ENCODE results near the gene SLC24A1.

The SLC24A1 gene

DNA sequence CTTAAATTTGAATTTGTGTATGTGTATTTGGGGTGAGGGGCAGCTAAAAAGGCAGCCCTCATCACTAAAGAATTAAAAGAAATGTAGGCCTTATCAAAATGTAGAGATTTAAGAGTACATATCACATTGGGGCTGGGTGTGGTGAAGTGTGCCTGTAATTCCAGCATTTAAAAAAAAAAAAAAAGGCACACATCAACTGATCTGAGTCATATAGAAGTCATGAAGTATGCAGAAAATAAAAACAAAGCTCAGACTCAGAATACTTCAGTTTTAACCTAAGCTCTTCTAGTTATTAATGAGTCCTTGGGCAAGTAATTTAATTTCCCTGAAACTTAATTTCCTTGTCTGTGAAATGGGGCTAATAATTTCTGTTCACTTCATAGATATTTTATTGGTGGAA lies 31.6 kb downstream of the SLC24A1 start:
- DNase-seq = no peak

DNA sequence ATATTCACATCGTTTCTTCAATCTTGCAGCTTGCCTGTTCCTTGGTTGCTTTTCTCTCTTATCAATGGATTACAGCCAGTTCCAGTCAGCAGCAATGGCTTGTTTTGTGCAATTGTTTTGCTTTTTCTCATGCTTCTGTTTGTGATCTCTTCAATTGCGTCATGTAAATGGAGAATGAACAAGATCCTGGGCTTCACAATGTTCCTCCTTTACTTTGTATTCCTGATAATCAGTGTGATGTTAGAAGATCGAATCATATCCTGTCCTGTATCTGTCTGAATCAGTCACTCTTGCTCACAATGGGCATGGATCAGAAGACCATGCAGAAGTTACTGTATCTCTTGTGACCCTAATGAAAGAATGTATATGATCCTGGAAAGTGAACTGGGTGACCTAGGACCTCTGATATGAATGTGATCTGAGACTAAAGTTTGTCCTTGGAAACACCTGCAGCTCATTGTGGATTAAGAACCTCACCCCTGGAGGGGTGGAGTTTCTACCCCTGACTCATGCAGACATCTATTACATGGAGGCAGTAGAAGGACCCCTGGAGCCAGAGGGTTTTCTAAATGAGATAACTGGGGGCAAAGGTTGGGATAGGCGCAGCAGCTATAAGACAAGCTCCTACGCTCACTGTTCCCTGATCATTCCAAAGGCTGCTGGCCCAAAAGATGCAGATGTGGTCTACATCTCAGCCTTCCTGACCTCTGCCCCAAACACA lies 32.2 kb downstream of the SLC24A1 start:
- peak in 1 of 4 experiments; percentile 14 for DNase-seq

DNA sequence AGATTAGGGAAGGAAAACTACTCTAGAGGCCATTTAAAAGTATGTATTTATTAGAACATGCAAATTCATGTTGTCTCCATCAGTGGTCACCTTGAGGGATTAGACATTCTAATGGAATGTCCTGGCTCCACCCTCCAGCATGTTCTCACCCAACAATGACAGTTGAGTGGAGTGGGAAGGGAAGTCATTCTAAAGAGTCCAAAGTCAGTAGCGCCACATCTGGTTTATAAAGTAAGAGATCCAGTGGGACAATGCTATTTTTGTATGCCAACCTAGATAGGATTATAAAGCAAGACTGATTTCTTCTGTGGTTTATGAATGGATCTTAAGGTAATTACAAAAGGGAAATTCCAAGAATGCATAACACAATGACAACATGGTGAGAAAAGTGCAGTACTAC lies 33.3 kb downstream of the SLC24A1 start:
- DNase-seq = no peak

DNA sequence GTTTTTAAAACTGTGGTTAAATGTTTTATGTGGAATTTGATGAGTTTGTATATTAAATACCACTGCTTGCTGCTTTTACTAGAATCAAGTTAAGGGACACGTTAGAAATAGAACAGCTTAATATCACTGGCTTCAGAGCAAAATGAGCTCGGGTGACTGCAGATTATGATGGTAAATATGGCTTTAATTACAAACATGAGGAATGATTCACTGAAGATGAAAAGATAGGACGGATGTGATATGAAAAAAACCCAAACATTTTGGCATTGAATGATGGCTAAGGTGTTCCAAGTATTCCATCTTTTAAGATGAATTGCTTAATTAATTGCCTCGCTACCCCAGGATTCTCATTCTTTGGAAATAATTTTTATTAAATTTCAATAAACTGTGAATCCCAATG lies 33.7 kb downstream of the SLC24A1 start:
- DNase-seq = no peak

DNA sequence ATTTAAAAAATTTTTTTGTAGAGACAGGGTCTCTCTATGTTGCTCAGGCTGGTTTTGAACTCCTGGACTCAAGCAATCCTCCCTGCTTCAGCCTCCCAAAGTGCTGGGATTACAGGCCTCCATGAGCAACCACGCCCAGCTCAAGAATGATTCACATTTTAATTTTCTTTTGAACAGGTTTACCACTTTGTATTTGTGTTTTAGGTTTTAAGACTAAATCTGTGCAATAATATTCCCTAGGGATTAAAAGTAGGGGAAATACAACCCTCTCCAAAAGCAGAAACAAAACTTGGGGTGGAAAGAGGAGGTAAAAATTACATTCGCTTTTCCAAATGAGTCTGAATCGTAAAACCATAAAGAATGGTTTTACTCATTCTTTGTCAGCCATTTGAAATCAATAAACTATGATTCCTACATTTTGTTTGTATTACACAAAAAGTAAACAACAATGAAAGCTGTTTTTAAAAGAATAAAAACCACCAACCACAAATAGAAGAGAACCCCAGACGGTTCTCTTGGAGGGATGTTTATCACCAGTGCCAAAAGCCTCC lies 37.8 kb downstream of the SLC24A1 start:
- no peak for DNase-seq

DNA sequence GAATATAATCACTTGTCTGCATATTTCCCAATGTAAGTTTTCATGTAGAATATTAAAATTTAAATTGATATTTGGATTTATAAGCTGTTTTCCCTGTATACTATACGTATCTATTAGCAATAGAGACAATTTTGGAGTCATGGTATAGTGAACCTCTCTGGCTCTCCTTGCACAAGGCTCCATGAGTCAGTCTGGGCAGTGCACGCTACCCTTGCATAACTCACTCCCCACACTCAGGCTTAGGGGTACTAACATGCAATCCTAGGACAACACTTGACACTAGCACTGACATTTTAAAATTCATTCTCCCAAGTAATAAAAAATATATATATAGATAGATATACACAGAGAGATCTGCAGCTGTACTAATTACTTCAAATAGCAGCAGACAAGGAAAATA lies 39.2 kb downstream of the SLC24A1 start:
- peak; percentile 4 to 57 (median 54) for DNase-seq

DNA sequence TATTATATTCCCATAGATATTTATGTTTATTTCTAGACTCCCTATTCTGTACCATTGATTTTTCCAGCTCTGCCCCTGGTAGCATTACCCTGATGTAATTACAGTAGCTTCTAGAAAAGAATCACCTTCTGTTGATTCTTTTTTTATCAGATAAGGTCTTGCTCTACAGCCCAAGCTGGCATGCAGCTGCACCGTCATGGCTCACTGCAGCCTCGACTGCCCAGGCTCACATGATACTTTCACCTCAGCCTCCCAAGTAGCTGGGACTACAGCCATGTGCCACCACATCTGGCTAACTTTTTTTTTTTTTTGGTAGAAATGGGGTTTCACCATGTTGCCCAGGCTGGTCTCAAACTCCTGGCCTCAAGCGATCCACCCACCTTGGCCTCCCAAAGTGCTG lies 41.8 kb downstream of the SLC24A1 start:
- DNase-seq = no peak

DNA sequence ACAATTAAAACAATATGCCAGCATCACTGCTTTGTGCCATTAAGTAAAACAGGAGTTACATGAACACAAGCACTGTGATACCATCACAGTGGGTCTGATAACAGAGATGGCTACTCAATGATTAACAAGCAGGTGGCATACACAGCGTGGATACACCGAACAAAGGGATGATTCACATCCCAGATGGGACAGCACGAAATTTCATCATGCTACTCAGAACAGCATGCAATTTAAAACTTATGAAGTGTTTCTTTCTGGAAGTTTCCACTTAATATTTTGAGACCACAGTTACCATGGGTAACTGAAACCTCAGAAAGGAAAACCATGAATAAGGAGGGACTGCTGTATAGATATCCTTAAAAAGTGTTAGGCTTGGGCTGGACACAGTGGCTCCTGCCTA lies 44.5 kb downstream of the SLC24A1 start:
- no peak for DNase-seq

DNA sequence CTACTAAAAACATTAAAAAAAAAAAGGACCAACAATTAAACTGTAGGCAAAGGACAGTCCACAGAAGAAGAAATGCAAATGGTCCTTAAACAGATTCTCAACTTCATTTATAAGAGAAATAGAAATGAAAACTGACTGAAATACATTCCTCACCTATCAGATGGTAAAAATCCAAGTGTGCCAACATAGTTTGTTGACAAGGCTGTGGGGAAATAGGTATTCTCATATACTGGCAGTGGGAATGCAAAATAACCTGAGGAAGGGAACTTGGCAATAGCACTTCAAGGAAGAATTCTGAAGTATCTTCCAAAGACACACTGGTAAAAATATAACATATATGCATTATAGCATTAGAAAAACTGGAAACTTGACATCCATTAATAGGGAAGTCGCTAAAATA lies 53.8 kb downstream of the SLC24A1 start:
- no peak for DNase-seq

DNA sequence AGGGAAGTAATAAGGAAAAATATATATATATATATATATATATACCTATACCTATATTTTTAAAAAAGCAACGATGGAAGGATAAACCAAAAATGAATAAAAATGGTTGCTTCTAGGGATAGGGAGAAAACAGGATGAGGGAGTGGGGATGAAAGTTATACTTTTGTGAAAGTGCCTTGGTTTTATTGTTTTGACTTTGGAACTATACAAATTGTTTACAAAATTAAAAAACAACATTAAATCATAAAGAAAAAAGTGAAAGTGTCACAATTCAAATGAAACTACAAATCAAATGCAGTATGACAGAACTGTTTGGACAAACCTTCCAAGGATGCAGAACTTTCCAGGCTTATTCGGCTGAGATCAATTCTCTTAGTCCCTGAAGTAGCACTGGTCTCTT lies 54.4 kb downstream of the SLC24A1 start:
- no peak for DNase-seq

DNA sequence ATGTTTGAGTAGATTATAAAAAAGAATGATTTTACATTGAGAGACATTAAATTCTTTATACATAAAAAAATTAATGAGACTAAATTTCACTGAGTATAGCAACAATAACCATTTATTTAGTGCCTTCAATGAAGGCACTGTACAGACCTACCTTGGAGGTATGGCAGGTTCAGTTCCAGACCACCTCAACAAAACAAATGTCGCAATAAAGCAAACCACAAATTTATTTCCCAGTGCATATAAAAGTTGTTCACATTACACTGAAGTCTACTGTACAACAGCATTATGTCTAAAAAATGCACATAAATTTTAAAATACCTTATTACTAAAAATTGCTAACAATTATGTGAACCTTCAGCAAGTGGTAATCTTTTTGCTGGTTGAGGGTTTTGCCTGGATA lies 58.8 kb downstream of the SLC24A1 start:
- no peak for DNase-seq

DNA sequence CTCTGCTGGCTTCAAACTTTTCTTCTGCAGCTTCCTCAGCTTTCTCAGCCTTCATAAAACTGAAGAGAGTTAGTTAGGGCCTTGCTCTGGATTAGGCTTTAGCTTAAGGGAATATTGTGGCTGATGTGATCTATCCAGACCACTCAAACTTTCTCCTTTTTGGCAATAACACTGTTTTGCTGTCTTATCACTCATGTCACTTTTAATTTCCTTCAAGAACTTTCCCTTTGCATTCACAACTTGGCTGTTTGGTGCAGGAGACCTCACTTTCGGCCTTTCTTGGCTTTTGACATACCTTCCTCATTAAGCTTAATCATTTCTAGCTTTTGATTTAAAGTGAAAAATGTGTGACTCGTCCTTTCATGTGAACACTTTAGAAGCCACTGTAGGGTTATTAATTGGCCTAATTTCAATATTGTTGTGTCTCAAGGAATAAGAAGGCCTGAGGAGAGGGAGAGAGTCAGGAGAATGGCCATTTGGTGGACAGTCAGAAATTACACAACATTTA lies 60.7 kb downstream of the SLC24A1 start:
- no peak for DNase-seq

DNA sequence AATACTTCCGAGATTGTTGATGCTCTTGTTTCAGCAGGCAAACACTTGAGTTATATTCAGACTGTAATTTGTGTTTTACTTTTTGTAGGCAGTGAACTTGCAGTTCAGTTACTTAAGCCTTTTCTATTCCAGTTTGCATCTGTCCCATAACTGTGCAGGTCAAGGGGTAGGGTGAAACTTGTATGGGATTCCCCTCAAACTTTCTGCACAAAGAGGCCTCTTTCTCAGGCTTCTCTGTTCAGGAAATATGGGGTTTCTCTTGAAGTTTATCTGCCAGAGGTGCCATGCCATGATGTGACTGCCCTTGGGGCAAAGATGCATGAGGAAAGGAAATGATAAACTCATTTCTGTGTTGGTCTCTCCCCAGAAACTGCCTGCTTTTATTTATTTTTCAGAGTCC lies 66.7 kb downstream of the SLC24A1 start:
- no peak for DNase-seq

DNA sequence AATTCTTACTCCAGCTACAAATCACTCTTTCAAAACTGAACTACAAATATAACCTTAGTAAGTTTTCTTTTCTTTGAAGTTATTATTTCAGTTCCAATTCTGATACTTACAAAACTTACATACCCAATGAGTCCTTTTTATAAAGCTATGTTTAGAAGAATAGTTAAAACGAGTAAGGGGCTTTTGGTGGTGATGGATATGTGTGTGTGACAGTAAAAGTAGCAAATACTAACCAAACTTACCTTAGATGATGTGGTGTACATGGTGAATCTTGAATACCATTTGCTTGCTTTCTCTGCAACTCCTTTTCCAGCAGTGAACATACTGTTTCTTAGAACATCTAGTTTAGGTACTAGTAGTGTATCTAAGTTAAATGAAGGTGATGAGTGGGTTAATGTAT lies 68.4 kb downstream of the SLC24A1 start:
- DNase-seq = no peak

DNA sequence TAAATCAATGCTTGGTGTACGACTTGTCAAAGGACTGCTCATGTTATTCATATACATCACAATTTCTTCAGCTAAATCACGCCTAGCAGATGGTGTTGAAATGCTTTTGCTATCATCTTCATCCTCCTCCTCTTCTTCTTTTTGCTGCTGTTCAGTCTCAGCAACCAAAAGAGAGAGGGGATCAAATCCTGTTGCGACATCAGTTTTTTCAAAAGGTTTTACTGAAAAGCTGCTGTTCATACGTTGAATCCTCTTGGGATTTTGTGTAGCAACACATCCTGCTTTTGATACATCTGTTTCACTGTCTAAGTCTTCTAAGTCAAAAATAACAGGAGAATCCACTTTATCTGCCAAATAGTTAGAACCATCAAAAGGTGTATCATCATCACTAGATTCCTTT lies 69.0 kb downstream of the SLC24A1 start:
- DNase-seq = no peak

DNA sequence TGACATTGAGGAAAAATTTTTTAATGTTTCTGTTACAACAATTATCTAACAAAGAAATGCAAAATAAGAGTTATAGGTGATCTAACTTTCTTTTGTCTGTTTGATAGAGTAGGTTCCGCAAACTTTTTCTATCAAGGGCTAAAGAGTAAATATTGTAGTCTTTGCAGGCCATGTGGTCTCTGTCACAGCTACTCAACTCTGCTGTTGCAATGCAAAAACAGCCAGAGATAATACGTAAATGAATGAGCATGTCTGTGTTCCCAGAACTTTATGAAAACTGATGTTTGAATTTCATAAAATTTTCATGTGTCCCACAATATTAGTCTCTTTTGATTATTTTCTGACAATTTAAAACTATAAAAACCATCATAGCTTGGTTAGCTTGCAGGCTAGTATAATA lies 73.3 kb downstream of the SLC24A1 start:
- no peak for DNase-seq

All from suppressor macrophage (primary cell).